KMS-11 (cell line): ENCODE measurements around the gene TYMP.

Experiments used
- H2AFZ ChIP-seq: fragments of 200-600 bp; sonication (generic); 2 replicates; pipeline ENCODE4 v1.6.1; 2016; ENCODE audit warnings: antibody characterized with exemption, mixed run types, low read depth
- H3K27ac ChIP-seq: fragments of 200-600 bp; sonication (generic); 2 replicates; pipeline ENCODE4 v1.6.1; 2016; ENCODE audit warnings: mild to moderate bottlenecking, mixed run types
- H3K27me3 ChIP-seq: fragments of 200-600 bp; sonication (generic); 2 replicates; pipeline ENCODE4 v1.6.1; 2017; ENCODE audit warnings: mild to moderate bottlenecking, low read depth, mixed run types, moderate library complexity; ENCODE audit not compliant: insufficient read depth
- H3K36me3 ChIP-seq: fragments of 200-600 bp; sonication (generic); 2 replicates; pipeline ENCODE4 v1.6.1; 2017; ENCODE audit warnings: mild to moderate bottlenecking, mixed run types; ENCODE audit not compliant: insufficient read depth
- H3K4me1 ChIP-seq: fragments of 200-600 bp; sonication (generic); 2 replicates; pipeline ENCODE4 v1.6.1; 2016; ENCODE audit warnings: mild to moderate bottlenecking, low read depth, mixed run types; ENCODE audit not compliant: poor library complexity, severe bottlenecking
- H3K4me2 ChIP-seq: fragments of 200-600 bp; sonication (generic); 2 replicates; pipeline ENCODE4 v1.7.0; 2016; ENCODE audit warnings: mild to moderate bottlenecking, mixed run types
- H3K4me3 ChIP-seq: fragments of 200-600 bp; sonication (generic); IDR thresholded peaks from 2 replicates; pipeline ENCODE4 v1.6.1; 2017; ENCODE audit warnings: low read depth, low read length, mixed read lengths; ENCODE audit not compliant: insufficient read depth
- H3K79me2 ChIP-seq: fragments of 200-600 bp; sonication (generic); 2 replicates; pipeline ENCODE4 v1.6.1; 2016; ENCODE audit warnings: low read depth, mixed run types; ENCODE audit not compliant: insufficient read depth
- H3K9ac ChIP-seq: fragments of 200-600 bp; sonication (generic); 2 replicates; pipeline ENCODE4 v1.6.1; 2016; ENCODE audit warnings: mild to moderate bottlenecking, mixed run types
- H4K20me1 ChIP-seq: fragments of 200-600 bp; sonication (generic); 2 replicates; pipeline ENCODE4 v1.6.1; 2016; ENCODE audit warnings: mild to moderate bottlenecking, mixed run types; ENCODE audit not compliant: insufficient read depth
- CTCF ChIP-seq: fragments of 200-600 bp; sonication (generic); conservative IDR thresholded peaks from 2 replicates; pipeline ENCODE4 v1.6.1; 2017; ENCODE audit warnings: low read depth, mild to moderate bottlenecking, antibody characterized with exemption, low read length, moderate library complexity, mixed read lengths

TYMP gene

GRCh38 chr22:50517495-50518260 is 12.1 kb downstream of the TYMP start:
- Histone ChIP-seq H3K27me3 (no peaks in the 10 kb centered on the region), H2AFZ (no peak overlapping the region), H3K9ac (no peak overlapping the region), H3K36me3 (no peaks in the 10 kb centered on the region), H3K4me1 (no peaks in the 10 kb centered on the region), H3K79me2 (peaks cover 23% of the 10 kb centered on the region), H3K4me3 (no peak overlapping the region), H4K20me1 (no peaks in the 10 kb centered on the region), H3K27ac (no peak overlapping the region), H3K4me2 (no peak overlapping the region)
- no peak for TF ChIP-seq CTCF

GRCh38 chr22:50516891-50517290 is 12.9 kb downstream of the TYMP start:
- H3K9ac ChIP-seq, result no peak overlapping the region
- no peaks in the 10 kb centered on the region for H3K27me3 ChIP-seq
- no peak overlapping the region for H3K4me2 ChIP-seq
- H3K79me2 ChIP-seq, result peaks cover 30% of the 10 kb centered on the region
- no peaks in the 10 kb centered on the region for H3K36me3 ChIP-seq
- no peak overlapping the region for H3K4me3 ChIP-seq
- H4K20me1 ChIP-seq, result no peaks in the 10 kb centered on the region
- H2AFZ ChIP-seq, result no peak overlapping the region
- peaks cover 2% of the 10 kb centered on the region for H3K4me1 ChIP-seq
- no peak for TF ChIP-seq CTCF
- H3K27ac ChIP-seq, result no peak overlapping the region

GRCh38 chr22:50516068-50516467 is 13.7 kb downstream of the TYMP start:
- Histone ChIP-seq H3K4me3 (no peak overlapping the region), H3K4me1 (peaks cover 7% of the 10 kb centered on the region), H3K9ac (no peak overlapping the region), H3K27me3 (no peaks in the 10 kb centered on the region), H3K79me2 (peaks cover 36% of the 10 kb centered on the region), H3K27ac (no peak overlapping the region), H3K36me3 (no peaks in the 10 kb centered on the region), H3K4me2 (no peak overlapping the region), H4K20me1 (no peaks in the 10 kb centered on the region), H2AFZ (no peak overlapping the region)
- TF ChIP-seq CTCF, result no peak

GRCh38 chr22:50513175-50513574 is 16.6 kb downstream of the TYMP start:
- Histone ChIP-seq H3K4me1 (peaks cover 13% of the 10 kb centered on the region), H3K36me3 (no peaks in the 10 kb centered on the region), H2AFZ (no peak overlapping the region), H3K27ac (no peak overlapping the region), H3K79me2 (peaks cover 60% of the 10 kb centered on the region), H4K20me1 (no peaks in the 10 kb centered on the region), H3K27me3 (no peaks in the 10 kb centered on the region), H3K9ac (no peak overlapping the region), H3K4me3 (no peak overlapping the region), H3K4me2 (no peak overlapping the region)
- no peak for TF ChIP-seq CTCF
